A549 treated with dexamethasone at 1 μM for 4 hours (cell line): ENCODE data around the gene CENPX. TPM values are rescaled to one million over a fixed set of nuclear protein-coding genes. Genes with fewer than 3 reads are reported as not detected.

Experiments used
- total RNA-seq: library from RNA; stranded (reverse); fragments of 200-300 nt; extraction: Qiagen RNA extraction; gene quantifications from 5 replicates; pipeline ENCODE4 v1.2.3, GENCODE V29; 2022

The CENPX gene
- total RNA-seq: 145 to 169 TPM (median 152 TPM) in 5 replicates

GRCh38 chr17:82022310-82022980, at the start of gene CENPX:
Gene CENPX (minus strand): TSS chr17:82022878. CDS start chr17:82022861, 17 bp downstream.

GRCh38 chr17:82065638-82066303, 43.1 kb upstream of the CENPX start, which contains the start of gene DUS1L:
Gene DUS1L (minus strand): TSS chr17:82065804. CDS start chr17:82065059, 745 bp downstream.

GRCh38 chr17:82051776-82052637, 29.3 kb upstream of the CENPX start, which contains the start of the genes GPS1 and RFNG:
Gene GPS1 (plus strand): TSS chr17:82051898. CDS start chr17:82051932, 34 bp downstream.
Gene RFNG (minus strand): TSS chr17:82051811. CDS start chr17:82051766, 45 bp downstream.

GRCh38 chr17:82037092-82037888, 14.6 kb upstream of the CENPX start, which contains the start of gene DCXR:
Gene DCXR (minus strand): TSS chr17:82037697. CDS start chr17:82037682, 15 bp downstream.

GRCh38 chr17:82031303-82031884, 8.7 kb upstream of the CENPX start, which contains the start of gene RAC3:
Gene RAC3 (plus strand): TSS chr17:82031678. CDS start chr17:82031762, 84 bp downstream.

GRCh38 chr17:82022981-82023446, 336 bp upstream of the CENPX start, which contains the start of gene LRRC45:
Gene LRRC45 (plus strand): TSS chr17:82023305. CDS start chr17:82023644, 339 bp downstream.

GRCh38 chr17:81977211-81977808, 45.4 kb downstream of the CENPX start, which contains the start of gene ASPSCR1:
Gene ASPSCR1 (plus strand): TSS chr17:81977629. CDS start chr17:81977647, 18 bp downstream.

Other genes starting within 250 kb of the CENPX start
- 0.08 to 0.56 TPM (median 0.33 TPM) in 5 replicates for gene GCGR, start 218.7 kb downstream of the CENPX start, total RNA-seq
- gene MCRIP1, start 189.6 kb downstream of the CENPX start, total RNA-seq: 81.7 to 100 TPM (median 89.2 TPM) in 5 replicates
- gene PPP1R27, start 187.8 kb downstream of the CENPX start, total RNA-seq: 0.19 to 0.42 TPM (median 0.27 TPM) in 5 replicates
- 735 to 768 TPM (median 746 TPM) in 5 replicates for gene P4HB, start 162.3 kb downstream of the CENPX start, total RNA-seq
- gene ARHGDIA, start 151.5 kb downstream of the CENPX start, total RNA-seq: 587 to 631 TPM (median 602 TPM) in 5 replicates
- gene ALYREF, start 131.3 kb downstream of the CENPX start, total RNA-seq: 182 to 229 TPM (median 212 TPM) in 5 replicates
- 198 to 216 TPM (median 207 TPM) in 5 replicates for gene ANAPC11, start 131.2 kb downstream of the CENPX start, total RNA-seq
- gene NPB, start 120.6 kb downstream of the CENPX start, total RNA-seq: 0.34 to 0.63 TPM (median 0.62 TPM) in 5 replicates
- 13.7 to 17.4 TPM (median 16.1 TPM) in 5 replicates for gene PCYT2, start 111.5 kb downstream of the CENPX start, total RNA-seq
- 27.2 to 42.5 TPM (median 37.4 TPM) in 5 replicates for gene SIRT7, start 104.7 kb downstream of the CENPX start, total RNA-seq
- gene MAFG, start 95.1 kb downstream of the CENPX start, total RNA-seq: 19.5 to 29.0 TPM (median 25.9 TPM) in 5 replicates
- 59.9 to 84.2 TPM (median 83.7 TPM) in 5 replicates for gene PYCR1, start 85.6 kb downstream of the CENPX start, total RNA-seq
- gene MYADML2, start 75.6 kb downstream of the CENPX start, total RNA-seq: not detected in 5 replicates
- gene NOTUM, start 61.7 kb downstream of the CENPX start, total RNA-seq: 0.20 to 0.44 TPM (median 0.31 TPM) in 5 replicates
- gene ASPSCR1, start 45.2 kb downstream of the CENPX start, total RNA-seq: 17.1 to 25.9 TPM (median 24.4 TPM) in 5 replicates
- gene LRRC45, start 427 bp upstream of the CENPX start, total RNA-seq: 6.6 to 14.0 TPM (median 12.5 TPM) in 5 replicates
- gene RAC3, start 8.8 kb upstream of the CENPX start, total RNA-seq: 26.3 to 41.3 TPM (median 39.9 TPM) in 5 replicates
- gene DCXR, start 14.8 kb upstream of the CENPX start, total RNA-seq: 67.6 to 94.3 TPM (median 88.7 TPM) in 5 replicates
- 16.9 to 23.8 TPM (median 22.2 TPM) in 5 replicates for gene RFNG, start 28.9 kb upstream of the CENPX start, total RNA-seq
- 98.9 to 142 TPM (median 133 TPM) in 5 replicates for gene GPS1, start 29.0 kb upstream of the CENPX start, total RNA-seq
- 71.1 to 133 TPM (median 117 TPM) in 5 replicates for gene DUS1L, start 42.9 kb upstream of the CENPX start, total RNA-seq
- gene FASN, start 75.4 kb upstream of the CENPX start, total RNA-seq: 86.5 to 156 TPM (median 150 TPM) in 5 replicates
- gene CCDC57, start 190.0 kb upstream of the CENPX start, total RNA-seq: 16.5 to 28.0 TPM (median 23.8 TPM) in 5 replicates
- 122 to 172 TPM (median 152 TPM) in 5 replicates for gene SLC16A3, start 206.2 kb upstream of the CENPX start, total RNA-seq